GM12873 (cell line): ENCODE results near the gene CDC42BPA.

Experiments
- TF ChIP-seq, protein P1 (sequence below): IDR thresholded peaks from 2 replicates; pipeline ENCODE4 v1.5.1; 2012; ENCODE audit warnings: low read depth, mild to moderate bottlenecking, moderate library complexity, low read length, control low read depth; ENCODE audit not compliant: insufficient read depth; ENCODE audit errors: missing control alignments

Gene CDC42BPA

DNA sequence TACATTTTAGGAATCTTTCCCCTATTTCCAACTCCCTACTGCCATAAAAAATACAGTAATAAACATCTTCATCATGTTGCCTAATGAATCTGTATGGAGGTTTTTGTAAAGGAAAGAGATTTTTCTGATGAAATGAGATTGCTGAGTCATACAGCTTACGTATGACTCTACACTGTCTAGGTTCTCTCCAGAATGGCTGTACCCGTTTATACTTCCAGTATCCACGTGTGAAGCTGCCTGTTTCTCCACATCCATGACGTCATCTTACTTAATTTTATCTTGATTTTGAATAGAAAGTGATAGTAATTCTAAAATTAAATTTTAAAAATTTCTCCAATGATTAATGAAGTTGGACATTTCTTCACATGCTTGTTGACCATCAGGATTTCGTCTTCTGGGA, 274.5 kb downstream of the CDC42BPA start:
- TF ChIP-seq, protein P1, sequence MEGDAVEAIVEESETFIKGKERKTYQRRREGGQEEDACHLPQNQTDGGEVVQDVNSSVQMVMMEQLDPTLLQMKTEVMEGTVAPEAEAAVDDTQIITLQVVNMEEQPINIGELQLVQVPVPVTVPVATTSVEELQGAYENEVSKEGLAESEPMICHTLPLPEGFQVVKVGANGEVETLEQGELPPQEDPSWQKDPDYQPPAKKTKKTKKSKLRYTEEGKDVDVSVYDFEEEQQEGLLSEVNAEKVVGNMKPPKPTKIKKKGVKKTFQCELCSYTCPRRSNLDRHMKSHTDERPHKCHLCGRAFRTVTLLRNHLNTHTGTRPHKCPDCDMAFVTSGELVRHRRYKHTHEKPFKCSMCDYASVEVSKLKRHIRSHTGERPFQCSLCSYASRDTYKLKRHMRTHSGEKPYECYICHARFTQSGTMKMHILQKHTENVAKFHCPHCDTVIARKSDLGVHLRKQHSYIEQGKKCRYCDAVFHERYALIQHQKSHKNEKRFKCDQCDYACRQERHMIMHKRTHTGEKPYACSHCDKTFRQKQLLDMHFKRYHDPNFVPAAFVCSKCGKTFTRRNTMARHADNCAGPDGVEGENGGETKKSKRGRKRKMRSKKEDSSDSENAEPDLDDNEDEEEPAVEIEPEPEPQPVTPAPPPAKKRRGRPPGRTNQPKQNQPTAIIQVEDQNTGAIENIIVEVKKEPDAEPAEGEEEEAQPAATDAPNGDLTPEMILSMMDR = no peak

DNA sequence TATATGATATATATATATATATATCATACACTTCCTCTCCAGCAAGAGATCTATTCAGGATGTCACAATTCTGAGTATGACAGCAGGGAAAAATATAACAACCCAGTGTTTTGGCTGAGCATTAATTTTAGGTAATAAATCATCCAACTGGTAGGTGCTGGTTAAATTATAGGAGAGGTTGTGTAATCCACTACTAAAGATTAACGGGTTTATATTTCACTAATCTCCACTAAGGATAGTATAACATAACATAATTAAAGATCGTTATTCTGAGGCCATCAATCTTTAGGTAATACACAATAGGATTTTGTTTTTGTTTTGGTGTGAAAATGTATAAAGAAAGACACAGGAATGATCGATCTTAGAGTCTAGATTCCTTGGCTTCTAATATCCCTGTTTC, 276.0 kb downstream of the CDC42BPA start:
- TF ChIP-seq, protein P1 = no peak

DNA sequence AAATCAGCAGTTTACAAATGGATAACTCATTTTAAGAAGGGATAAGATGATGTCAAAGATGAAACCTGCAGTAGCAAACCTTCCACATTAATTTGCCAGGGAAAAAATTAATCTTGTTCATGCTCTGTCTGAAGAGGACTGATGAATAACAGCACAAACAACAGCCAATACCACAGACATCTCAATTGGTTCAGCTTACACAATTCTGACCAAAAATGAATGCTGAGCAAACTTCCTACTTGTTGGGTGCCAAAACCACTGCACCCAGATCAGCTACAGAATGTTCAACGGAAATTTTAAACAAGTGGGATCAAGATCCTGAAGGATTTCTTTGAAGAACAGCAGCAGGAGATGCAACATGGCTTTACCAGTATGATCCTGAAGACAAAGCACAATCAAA, 279.9 kb downstream of the CDC42BPA start:
- TF ChIP-seq, protein P1 = no peak

DNA sequence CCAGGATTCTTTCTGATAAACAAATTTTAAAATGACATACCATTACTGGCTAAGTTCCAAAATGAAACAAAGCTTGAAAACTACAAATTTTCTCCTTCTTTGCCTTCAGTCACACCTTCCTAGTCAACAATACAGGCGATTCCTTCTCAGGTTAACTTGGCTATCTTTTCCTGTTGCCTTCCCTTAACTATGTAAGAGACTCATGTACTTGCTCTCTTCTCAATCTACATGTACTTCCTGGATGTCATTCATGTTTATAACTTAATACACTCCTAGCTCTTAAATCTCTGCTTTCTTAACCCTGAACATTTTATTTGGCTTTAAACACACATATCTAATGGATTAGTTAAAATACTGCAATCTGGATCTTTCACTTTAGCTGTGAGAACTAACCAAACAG, 281.2 kb downstream of the CDC42BPA start:
- TF ChIP-seq, protein P1 = no peak

DNA sequence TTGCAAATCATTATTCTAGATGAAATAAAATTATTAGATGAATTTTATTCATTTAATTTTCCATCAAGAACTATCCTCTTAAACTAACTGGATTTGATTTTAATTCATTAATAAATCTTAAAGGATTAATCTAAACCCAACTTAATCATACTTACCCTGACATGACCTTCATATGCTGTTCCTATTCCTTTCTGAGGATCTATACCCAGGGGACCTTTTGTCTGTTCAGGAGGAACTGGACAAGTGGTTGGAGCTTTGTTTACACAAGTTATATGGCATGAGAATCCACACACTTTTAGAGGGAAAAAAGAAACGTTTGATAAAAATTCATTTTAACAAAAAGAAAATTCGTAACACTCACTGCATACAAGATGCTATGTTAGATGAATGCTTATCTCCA, 283.0 kb downstream of the CDC42BPA start:
- TF ChIP-seq, protein P1 = no peak

DNA sequence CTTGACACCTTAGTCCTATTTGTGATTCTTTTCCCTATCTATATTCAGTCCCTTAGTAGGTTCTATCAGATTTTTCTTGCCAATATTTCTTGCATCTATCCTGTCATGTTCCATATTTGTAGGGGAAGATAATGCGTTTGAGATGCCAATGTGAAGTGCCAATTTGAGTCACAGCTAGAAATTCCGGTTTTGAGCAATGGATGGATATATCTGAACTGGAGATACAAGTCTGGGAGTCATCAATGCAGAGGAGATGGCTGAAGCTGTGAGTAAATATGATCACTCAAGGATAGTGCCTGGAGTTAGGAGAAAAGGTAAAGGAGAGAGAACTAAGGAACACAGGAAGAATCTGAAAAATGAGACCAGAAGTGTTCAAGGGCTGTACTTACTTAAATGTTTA, 284.4 kb downstream of the CDC42BPA start:
- TF ChIP-seq, protein P1 = no peak

DNA sequence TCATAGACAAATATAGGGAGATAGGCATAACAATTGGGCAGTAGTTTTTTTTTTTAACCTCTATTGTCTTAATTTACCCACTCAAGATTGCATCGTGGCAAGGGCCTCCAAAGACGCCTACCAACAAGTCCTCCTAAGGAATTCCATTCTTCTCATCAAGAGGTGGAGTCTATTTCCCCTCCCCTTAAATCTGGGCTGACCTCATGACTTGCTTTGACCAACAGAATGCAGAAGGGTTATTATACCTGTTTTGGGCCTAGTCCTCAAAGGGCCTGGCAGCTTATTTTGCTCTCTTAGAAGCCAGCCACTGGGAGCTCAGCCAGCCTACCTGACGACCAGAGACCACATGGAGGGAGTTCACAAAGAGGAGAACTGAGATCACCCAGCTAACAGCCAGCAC, 285.9 kb downstream of the CDC42BPA start:
- TF ChIP-seq, protein P1 = no peak

DNA sequence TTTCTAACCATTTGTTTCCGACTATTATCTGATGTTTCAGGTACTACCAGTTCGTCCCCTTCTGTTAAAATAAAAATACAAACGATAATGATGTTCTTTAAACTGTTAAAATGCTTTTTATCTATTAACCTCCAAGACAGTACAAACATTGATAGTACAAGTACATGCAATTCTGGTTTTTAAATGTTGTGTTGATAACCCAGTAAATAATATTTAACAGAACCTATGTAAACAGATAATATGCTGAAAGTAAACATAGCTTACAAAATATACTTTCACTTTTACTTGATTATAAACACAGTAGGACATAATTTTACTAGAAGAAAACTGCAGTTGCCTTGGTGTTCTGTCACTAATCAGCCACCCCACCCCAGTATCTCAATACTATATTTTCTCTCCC, 301.3 kb downstream of the CDC42BPA start:
- TF ChIP-seq, protein P1 = no peak
